LHCN-M2 (cell line): ENCODE results near the gene CARD10. TPM values are rescaled to one million over a fixed set of nuclear protein-coding genes. Genes with fewer than 3 reads are reported as not detected.

Experiments used
- DNase-seq: peaks from one replicate; pipeline ENCODE4 v3.0.0-alpha.2; 2012; ENCODE audit warnings: low read depth
- total RNA-seq: library from RNA; depleted of rRNA; stranded (reverse); fragments of >200 nt; gene quantifications from 2 replicates; pipeline ENCODE4 v1.2.3, GENCODE V29; 2014; rRNA removed

The CARD10 gene
- total RNA-seq, 1 experiment from 2014 or later, result 23.0 TPM

GRCh38 chr22:37442135-37442534 is 77.1 kb downstream of the CARD10 start:
- no peak for DNase-seq

DNA sequence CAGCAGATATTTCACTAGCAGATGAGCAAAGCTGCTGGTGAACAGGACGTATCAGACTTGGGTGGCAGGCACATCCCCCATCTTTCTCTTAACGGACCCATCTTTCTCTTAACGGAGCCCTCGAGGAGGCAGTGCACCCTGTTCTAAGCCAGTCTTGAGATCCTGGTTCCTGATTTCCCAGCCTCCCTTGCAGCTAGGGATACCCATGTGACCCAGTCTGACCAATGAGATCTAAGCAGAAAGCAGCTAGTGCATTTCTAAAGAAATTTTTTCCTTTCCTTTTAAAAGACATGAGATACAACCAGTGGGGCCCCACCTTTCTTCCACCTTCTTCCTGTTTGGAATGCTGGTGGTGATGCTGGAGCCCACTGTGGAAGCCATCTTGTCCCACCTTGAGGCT is 78.3 kb downstream of the CARD10 start:
- no peak for DNase-seq

Other genes with a start within 250 kb of the CARD10 start
- gene CYTH4, start 236.9 kb downstream of the CARD10 start, total RNA-seq, result not detected in 2 replicates
- gene ELFN2, start 91.9 kb downstream of the CARD10 start, total RNA-seq, result 0.17 and 0.32 TPM in 2 replicates
- gene MFNG, start 33.0 kb downstream of the CARD10 start, total RNA-seq, result 0.17 and 1.3 TPM in 2 replicates
- 49.0 and 52.9 TPM in 2 replicates for gene CDC42EP1, start 41.1 kb upstream of the CARD10 start, total RNA-seq
- gene LGALS2, start 60.7 kb upstream of the CARD10 start, total RNA-seq, result not detected in 2 replicates
- 53.3 and 58.4 TPM in 2 replicates for gene GGA1, start 89.4 kb upstream of the CARD10 start, total RNA-seq
- gene SH3BP1, start 120.3 kb upstream of the CARD10 start, total RNA-seq, result 1.7 and 3.5 TPM in 2 replicates
- 38.7 and 45.1 TPM in 2 replicates for gene PDXP, start 139.3 kb upstream of the CARD10 start, total RNA-seq
- 5,161 and 10,139 TPM in 2 replicates for gene LGALS1, start 156.2 kb upstream of the CARD10 start, total RNA-seq
- 45.1 and 53.9 TPM in 2 replicates for gene NOL12, start 166.9 kb upstream of the CARD10 start, total RNA-seq
- gene TRIOBP, start 177.6 kb upstream of the CARD10 start, total RNA-seq, result 128 and 137 TPM in 2 replicates